Gastrocnemius medialis (tissue), 4 donors: ENCODE measurements around the gene OR2AG1.

Source experiments
- CTCF ChIP-seq, 5 experiments: fragments of 450-650 bp in 3 of 5; fragments of 200-600 bp in 2 of 5; sonication (generic) in 2 of 5; IDR thresholded peaks in 4 of 5; conservative IDR thresholded peaks in 1 of 5; 1 replicate in 4 of 5; 2 replicates in 1 of 5; pipeline ENCODE4 v1.5.1; 2016 to 2019; ENCODE audit warnings: antibody characterized with exemption in 5 of 5, mild to moderate bottlenecking in 3 of 5, moderate library complexity in 3 of 5
- POLR2A ChIP-seq, 2 donors: fragments of 450-650 bp; IDR thresholded peaks; one replicate each; pipeline ENCODE4 v1.6.1; 2017; ENCODE audit warnings: antibody characterized with exemption in 2 of 2, mild to moderate bottlenecking in 2 of 2, moderate library complexity in 2 of 2

DNA sequence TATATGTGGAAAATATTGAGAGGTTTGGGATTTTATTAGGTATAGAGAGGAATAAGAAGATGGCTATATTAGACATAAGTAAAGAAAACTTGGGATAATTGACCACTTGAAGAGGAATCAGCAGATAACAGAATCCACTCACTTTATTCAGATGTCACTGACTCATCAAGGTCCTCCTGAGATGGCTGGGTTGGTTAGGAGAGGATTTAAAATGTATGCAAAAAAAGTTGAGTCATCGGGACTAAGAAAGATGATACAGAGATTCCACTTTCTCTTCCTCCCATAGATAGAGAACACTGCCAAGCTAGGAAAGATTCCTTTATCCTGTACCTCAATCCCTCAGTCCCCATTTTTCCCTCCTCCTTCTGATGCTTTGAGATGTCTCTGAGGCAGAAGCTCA, 16.6 kb downstream of the OR2AG1 start, which contains the start of gene OR6A2:
- TF ChIP-seq CTCF (IDR thresholded peaks at IDR 0.05 in 4 of 5, conservative IDR thresholded peaks at IDR 0.05 in 1 of 5): no peak
- TF ChIP-seq POLR2A (IDR thresholded peaks at IDR 0.05): no peak
